IPS DF 4.7 (cell line): ENCODE data around the gene NRCAM.
"Not testable (repeated sequence)": the region's sequence is repeated elsewhere in the genome, so short reads cannot be mapped to it uniquely, and the experiment has no call there.

ENCODE experiments used
- DNase-seq: peaks from one replicate; pipeline ENCODE4 v3.0.0-alpha.2; 2013; ENCODE audit warnings: low spot score; ENCODE audit errors: extremely low read depth

The NRCAM gene

DNA sequence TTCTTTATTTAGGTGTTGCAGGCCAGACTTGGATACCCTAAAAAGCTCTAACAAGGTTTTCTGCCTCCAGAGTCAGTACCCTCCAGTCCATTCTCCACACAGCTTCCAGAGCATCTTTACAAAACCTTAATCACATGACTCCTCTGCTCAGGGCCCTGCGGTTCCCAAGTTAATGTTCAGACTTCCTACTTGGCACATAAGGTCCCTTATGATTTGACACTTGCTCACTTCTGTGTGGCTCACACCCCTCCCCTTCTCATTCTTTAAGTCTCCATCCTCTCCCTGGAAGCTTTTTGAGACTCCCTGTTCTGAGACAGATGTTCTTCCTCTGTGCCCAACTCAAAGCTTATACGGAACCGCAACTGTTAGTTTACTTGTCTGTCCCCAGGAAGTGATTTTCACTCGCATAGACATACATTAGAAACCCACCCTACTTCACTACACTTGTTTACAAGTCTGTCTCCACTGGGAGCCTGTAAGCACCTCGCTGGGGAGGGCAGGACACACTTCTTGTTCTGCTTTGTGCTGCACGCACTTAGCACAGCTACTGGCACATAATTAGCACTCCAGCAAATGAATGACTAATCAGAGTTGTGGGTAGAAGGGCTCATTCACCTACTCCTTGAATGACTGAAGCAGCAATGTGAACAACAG lies 171.8 kb downstream of the NRCAM start:
- no peak for DNase-seq

DNA sequence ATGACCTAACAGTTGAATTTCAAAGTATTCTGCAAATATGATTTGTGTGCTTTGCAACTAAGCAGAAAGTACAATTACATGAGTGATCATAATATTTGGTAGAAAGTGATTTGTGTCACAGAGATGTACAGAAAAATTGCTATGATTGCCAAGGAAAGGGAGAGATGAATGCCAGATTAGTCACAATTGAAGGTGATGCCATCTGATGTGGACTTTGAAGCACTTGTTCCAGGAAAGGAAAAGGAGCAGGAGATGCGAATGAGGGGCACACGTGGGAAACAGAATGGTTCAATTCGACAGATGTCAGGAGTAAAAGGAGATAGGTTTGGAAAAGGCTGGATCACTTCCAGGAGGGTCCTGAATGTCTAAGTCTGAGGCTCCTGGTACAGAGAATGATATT lies 173.0 kb downstream of the NRCAM start:
- DNase-seq, result no peak

DNA sequence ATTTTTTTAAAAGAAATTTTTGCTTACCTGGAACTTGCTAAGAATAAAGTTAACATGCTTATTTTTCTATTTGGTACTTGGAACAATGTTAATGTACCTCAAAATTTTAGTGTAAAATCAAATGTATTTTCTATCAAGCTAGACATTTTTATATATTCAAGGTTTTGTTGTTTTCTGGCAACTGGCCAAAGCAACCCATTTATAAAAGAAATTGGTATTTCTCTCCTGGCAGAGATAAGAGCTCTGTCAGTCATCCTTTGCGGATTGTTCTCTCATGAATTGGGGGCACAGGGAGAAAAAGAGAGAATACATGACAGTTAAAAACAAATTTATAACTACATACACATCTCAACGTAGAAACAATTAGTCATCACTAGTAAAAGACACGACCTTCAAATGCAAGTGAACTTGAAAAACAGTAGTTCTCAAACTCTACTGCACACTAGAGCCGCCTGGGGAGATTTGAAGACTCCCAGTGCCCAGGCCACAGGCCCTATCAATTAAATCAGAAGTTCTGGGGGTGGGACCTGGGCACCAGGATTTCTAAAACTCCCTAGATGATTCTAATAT lies 173.7 kb downstream of the NRCAM start:
- DNase-seq, result no peak

DNA sequence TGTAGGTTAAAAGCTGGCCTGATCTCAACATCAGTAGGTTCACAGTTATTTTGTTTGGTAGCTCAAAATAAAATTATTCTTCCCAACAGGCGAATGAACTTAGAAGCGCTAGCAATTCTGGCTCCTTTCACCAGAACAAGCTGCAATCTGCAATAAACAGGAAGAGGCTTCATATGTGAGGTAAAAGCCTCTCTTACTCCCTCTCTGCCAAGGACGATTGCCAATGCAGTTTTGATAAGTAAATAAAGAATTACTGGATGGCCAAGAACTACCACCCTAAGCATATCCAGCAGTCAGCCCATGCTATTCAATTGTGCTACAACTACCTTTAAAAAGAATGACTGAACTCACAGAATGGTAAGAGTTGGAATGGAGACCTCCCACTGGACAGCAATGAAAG lies 176.1 kb downstream of the NRCAM start:
- DNase-seq, result no peak

DNA sequence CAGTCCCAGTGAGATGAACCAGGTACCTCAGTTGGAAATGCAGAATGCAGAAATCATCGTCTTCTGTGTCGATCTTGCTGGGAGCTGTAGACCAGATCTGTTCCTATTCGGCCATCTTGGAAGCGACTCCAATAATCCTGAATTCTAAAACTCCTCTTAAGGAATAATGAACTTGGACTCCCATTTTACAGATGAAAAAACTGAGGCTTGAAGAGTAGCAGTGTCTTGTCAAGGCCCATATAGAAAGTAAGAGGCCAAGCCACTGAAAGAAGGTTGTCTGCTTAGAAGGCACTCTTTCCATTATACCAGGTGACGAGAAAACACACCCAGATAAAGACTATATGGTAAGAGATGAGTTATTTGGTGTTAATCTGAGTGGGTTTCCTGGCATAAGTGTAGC lies 177.5 kb downstream of the NRCAM start:
- no peak for DNase-seq

DNA sequence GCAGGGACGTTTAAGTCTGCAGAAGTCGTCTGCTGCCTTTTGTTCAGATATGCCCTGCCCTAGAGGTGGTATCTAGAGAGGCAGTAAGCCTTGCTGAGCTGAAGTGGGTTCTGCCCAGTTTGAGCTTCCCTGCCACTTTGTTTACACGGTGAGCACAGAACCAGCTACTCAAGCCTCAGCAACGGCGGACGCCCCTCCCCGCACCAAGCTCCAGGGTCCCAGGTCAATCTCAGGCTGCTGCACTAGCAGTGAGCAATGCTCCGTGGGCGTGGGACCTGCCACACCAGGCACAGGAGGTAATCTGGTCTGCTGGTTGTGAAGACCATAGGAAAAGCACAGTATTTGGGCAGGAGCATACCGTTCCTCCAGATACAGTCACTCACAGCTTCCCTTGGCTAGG lies 178.0 kb downstream of the NRCAM start:
- no peak for DNase-seq

DNA sequence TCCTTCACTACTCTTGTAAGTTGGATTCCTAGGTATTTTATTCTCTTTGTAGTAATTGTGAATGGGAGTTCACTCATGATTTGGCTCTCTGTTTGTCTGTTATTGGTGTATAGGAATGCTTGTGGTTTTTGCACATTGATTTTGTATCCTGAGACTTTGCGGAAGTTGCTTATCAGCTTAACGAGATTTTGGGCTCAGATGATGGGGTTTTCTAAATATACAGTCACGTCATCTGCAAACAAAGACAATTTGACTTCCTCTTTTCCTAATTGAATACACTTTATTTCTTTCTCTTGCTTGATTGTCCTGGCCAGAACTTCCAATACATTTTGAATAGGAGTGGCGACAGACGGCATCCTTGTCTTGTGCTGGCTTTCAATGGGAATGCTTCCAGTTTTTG lies 181.8 kb downstream of the NRCAM start:
- DNase-seq, result not testable (repeated sequence)

DNA sequence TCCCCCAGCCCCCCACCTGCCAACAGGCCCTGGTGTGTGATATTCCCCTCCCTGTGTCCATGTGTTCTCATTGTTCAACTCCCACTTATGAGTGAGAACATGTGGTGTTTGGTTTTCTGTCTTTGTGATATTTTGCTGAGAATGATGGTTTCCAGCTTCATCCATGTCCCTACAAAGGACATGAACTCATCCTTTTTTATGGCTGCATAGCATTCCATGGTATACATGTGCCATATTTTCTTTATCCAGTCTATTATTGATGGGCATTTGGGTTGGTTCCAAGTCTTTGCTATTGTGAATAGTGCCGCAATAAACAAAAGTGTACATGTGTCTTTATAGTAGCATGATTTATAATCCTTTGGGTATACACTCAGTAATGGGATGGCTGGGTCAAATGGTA lies 183.3 kb downstream of the NRCAM start:
- not testable (repeated sequence) for DNase-seq

DNA sequence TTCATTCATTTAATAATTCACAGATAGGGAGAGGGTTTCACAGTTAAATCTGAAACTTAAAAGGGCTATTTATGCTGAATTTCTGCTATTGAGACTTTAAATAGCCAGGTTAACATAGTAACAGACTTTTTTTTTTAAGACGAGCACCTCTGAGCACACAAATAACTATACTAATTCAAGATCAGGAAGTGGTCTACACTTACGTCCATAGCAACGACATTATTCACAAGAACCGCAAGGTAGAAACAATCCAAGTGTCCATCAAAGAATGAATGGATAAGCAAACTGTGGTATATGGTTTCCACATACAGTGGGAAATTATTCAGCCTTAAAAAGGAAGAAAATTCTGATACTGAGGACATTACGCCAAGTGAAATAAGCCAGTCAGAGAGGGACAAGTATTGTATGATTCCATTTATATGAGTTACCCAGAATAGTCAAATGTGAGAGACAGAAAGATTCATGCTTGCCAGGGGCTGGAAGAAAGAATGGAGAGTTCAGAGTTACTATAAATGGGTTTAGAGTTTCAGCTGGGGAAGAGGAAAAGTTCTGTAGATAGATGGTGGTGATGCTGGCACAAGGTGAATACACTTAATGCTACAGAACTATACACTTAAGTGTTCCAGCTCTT lies 185.7 kb downstream of the NRCAM start:
- DNase-seq, result no peak

DNA sequence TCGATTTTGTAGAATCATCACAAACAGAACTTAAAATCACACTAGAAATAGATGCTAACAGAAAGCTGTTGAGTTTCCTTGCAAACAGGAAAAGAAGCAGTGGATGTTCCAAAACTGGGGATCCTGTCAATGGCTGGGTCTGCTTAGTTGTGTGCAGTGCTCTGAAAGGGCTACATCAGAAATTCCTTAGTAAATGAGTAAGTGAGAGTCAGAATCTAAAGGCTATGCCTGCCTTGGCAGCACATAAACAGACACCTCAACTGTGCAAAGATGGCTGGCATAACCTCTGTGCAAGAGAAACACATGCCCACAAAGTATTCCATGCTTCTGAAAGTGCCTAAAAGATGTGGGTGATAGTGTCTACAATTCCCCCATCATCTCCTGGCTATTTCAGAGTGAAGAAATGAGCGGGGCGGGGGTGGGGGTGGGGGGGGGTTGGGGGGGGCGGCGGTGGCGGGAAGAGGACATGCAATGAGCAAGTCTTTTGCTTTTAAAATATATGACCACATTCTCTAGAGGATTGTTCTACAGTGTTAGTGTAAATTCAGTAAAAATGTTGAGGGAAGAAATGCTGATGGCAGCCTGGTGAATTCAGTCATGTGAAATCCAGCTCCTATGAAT lies 187.9 kb downstream of the NRCAM start:
- no peak for DNase-seq

DNA sequence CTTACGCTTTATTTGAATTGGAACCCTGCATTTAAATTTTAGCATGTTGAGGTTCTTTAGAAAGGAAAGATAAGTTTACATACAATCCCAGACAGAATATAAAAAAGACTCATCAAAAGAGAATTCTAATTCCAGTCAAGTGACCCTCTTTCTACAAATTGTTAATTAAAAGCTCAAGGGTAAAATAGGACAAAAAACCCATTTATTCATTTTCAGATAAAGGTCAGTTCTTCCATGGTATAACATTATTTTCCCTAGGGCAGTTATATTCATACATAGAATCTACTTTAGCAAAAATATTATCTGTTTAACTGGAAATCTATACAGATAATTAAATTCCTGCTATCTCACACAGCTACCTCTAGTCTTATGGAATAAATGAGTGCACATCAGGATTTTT lies 188.6 kb downstream of the NRCAM start:
- no peak for DNase-seq

DNA sequence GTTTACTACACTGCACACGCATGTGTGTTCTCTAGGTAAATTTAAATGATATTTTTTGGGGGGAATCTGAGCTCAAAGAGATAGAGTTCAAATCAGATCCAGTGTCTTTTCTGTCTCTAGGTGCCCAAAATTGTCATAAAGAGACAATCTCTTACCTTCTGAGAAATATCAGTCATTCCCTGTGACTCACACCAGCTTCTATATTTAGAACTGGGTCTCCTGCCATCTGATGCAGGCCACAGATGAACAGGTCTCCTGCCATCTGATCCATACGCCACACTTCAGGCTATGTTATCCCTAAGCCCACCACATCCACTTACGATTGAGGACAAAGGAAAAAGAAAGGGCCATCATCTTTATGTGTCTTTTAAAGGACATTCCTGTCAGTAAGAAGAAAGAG lies 189.7 kb downstream of the NRCAM start:
- DNase-seq, result no peak

DNA sequence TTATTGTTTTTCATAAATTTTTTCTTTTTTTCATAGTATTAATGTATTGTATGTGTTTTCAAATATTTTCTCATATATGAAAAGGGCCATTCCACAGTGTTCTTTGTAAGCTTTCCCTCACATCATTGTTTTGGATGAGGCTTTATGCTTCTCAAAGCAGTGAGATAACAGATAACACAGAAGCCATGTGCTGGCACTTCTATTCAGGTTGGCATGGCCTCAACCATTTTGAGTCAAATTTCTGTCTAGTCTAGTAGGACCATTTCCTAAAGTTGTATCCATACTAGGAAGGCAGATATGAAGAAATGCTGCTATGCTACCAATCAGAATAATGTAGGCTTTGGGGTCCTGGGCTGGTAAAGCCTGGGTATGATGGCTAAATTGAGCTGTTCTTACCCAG lies 190.2 kb downstream of the NRCAM start:
- DNase-seq, result no peak

DNA sequence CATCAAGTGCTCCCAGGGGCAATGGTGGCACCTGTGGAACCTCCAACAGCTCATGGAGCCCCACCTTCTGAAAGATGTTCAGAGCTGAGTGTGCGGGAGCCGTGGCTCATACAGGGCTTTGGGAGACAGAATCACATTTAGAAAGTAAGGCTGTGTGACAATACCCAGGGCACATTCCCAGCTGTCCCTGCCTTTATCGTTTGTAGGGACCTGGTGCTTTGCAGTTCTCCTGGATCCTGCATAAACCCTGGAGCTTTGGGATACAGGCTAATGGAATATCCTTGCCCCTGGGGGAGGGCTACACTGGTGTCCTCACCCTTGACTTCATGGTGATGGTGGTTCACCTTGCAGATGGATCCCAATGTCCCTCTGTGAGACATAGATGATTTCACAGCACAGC lies 191.2 kb downstream of the NRCAM start:
- DNase-seq, result no peak

DNA sequence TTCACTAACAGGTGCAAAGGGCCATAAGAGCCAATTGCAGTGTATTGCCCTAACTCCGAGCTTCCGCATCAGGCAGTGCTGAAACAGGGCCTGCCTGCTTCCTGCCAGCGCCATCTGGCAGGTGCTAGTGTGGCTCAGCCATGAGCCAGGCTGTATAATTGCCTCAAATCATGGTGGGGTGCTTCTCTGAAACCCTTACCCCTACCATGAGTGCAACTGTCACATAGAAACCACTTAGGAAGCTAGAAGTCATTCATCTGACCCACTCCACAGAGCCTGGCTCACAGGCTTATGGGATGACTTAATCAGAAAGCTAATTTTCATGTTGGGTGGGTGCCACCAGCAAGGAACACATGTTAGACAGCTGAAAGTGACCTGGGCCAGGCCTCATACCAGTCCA lies 192.8 kb downstream of the NRCAM start:
- no peak for DNase-seq

DNA sequence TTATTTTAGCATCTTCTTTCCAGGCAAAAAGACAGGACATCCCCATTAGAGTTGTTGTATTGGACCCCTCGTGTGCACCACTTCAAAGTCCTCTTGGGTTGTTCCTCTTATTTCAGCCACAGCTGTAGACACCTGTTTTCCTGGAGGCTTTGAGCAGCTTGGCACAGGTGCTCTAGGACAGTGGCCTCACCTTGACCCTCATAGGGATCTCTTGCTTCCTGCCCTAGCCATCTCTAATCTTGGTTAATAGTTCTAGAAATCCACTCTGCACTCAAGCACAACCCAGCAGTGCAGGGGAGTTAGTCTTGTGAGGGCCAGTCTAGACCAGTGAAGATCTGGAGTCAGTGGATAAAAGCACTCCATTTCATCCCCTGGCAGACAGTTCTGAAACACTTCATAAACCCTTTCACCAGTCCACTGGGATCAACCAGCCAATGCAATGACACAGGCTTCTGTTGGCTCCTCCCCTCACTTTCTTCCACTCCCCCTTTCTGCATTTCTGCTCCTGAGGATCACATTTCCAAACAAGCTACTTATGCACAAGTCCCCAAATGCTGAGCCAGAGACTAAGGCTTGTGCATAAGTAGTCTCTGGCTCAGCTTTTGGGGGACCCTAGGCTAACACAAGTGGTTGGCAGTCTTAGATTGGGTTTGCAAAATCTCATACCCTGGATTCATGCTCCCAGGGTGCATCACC lies 194.5 kb downstream of the NRCAM start:
- DNase-seq, result no peak

DNA sequence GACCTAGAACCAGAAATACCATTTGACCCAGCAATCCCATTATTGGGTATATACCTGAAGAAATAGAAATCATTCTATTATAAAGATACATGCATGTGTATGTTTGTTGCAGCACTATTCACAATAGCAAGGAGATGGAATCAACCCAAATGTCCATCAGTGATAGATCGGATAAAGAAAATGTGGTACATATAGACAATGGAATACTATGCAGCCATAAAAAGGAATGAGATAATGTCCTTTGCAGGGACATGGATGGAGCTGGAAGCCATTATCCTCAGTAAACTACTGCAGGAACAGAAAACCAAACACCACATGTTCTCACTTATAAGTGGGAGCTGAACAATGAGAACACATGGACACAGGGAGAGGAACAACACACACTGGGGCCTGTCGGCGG lies 196.8 kb downstream of the NRCAM start:
- not testable (repeated sequence) for DNase-seq

DNA sequence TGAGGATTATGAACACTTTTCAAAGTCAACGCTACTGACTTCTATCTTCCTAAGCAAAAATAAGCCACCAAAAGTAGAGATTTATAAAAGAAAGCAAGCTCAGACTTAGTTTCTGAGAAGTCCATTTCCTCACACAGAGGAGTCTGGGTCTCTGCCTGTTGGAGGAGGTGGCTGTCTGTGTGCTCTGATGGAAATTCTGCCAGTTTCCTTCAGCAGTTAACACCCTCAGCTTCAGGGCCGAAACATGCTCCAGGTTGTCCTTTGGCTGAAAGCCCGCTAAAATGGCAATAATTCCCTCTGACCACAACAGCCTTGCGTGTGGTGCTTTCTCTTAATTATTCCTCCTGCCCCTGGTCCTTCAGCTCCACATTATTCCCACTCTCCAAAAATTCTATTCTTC lies 198.3 kb downstream of the NRCAM start:
- no peak for DNase-seq

DNA sequence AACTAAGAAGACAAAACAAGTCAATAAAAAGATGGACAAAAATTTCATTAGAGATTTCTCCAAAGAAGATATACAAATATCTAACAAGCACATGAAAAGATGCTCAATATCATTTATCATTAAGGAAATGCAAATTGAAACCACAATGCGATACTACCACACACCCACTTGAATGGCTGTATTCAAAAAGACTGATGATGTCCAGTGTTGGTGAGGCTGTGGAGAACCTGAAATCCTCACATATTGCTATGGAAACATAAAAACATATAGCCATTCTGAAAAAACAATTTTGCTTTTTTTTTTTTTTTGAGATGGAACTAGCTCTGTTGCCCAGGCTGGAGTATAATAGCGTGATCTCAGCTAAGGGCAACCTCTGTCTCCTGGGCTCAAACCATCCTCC lies 202.0 kb downstream of the NRCAM start:
- DNase-seq, result no peak

DNA sequence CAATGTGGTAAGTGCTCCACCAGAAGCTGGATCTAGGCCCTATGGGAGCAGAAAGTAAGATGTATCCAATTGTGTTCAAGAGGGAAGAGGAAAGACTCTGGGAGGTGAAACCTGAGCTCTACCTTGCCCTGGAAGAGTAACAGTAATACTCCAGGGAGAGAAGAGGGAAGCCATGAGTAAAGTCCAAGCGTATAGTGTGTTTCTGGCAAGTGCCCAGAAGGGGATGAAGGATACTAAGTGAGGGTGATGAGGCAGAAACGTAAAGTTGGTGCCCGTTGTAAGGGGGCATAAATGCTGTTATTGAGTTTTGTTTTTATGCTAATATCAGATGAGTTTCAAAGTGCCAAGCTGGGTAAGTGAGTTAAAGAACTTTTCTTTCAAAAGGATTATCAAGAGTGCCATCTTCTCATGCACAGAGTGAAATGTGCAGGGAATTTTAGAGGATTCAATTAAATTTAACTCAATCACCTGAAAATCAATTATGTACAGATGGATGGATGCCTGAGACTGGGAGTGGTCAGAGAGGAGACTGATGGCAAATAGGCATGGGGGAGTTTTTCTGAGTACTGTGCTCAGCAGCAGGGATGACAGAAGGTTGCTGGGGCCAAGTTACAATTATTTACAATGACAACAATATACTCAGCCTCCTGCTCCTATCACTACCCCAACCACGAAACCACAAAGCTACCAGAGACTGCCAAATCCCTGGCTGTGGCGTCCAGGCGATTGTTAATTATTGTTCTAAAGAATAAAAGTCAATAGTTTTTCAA lies 202.8 kb downstream of the NRCAM start:
- DNase-seq, result no peak

DNA sequence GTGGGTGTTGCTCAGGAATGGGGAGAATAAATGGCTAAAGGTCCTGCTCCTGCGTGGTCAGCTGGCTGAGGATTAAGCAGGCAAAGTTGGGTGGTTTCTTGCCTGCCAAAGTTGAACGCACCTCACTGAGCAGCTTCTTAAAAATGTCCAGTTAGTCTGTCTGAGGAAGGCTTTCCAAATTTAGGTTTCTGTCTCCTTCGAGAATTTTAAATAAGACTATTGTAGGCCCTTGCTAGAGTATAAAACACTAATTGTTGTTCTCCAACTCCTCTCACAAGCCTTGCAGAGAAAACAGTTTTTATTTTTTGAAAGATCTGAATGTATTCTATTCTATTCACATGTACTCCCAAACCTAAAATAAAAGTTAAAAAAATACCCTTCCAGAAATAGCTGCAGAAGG lies 204.1 kb downstream of the NRCAM start:
- no peak for DNase-seq
